GM18951 (cell line): ENCODE measurements around the gene SEMA5A.

Source experiments
- POLR2A ChIP-seq: IDR thresholded peaks from 4 replicates; pipeline ENCODE4 v1.6.1; 2011; ENCODE audit warnings: mild to moderate bottlenecking; ENCODE audit not compliant: insufficient read length, insufficient read depth; ENCODE audit errors: extremely low read depth
- in situ Hi-C: fragments of 300-500 bp; cut with MboI; formaldehyde crosslinking; loops from one replicate; pipeline ENCODE4 v1.12.0; 2022; ENCODE audit warnings: low sequenced_read_pairs, mixed read lengths, inconsistent platforms; ENCODE audit not compliant: unreplicated experiment

The SEMA5A gene

GRCh38 chr5:9467199-9468059 lies 78.4 kb downstream of the SEMA5A start:
- in situ Hi-C loops = no loop called here
- no peak for TF ChIP-seq POLR2A

GRCh38 chr5:9466697-9467096 lies 79.2 kb downstream of the SEMA5A start:
- in situ Hi-C loops = no loop called here
- no peak for TF ChIP-seq POLR2A

GRCh38 chr5:9464478-9464877 lies 81.4 kb downstream of the SEMA5A start:
- TF ChIP-seq POLR2A = no peak

GRCh38 chr5:9462109-9462508 lies 83.8 kb downstream of the SEMA5A start:
- in situ Hi-C loops = no loop called here
- no peak for TF ChIP-seq POLR2A

More at GRCh38 chr5:9464478-9464877, 81.4 kb downstream of the SEMA5A start:
- in situ Hi-C loops = no loop called here

- in situ Hi-C loops = no loop called here
- TF ChIP-seq POLR2A = no peak
Observed at GRCh38 chr5:9460885-9461645, 84.8 kb downstream of the SEMA5A start.

GRCh38 chr5:9456435-9457042 lies 89.3 kb downstream of the SEMA5A start:
- in situ Hi-C loops = no loop called here
- TF ChIP-seq POLR2A = no peak

GRCh38 chr5:9455826-9456434 lies 89.9 kb downstream of the SEMA5A start:
- no peak for TF ChIP-seq POLR2A
- in situ Hi-C loops = no loop called here

- in situ Hi-C loops = no loop called here
- TF ChIP-seq POLR2A = no peak
Observed at GRCh38 chr5:9454491-9454890, 91.4 kb downstream of the SEMA5A start.

- in situ Hi-C loops = no loop called here
- no peak for TF ChIP-seq POLR2A
Observed at GRCh38 chr5:9454012-9454481, 91.8 kb downstream of the SEMA5A start.

- in situ Hi-C loops = no loop called here
- TF ChIP-seq POLR2A = no peak
Observed at GRCh38 chr5:9453480-9454011, 92.3 kb downstream of the SEMA5A start.

- no peak for TF ChIP-seq POLR2A
- in situ Hi-C loops = no loop called here
Observed at GRCh38 chr5:9452181-9452580, 93.7 kb downstream of the SEMA5A start.

GRCh38 chr5:9451037-9451436 lies 94.8 kb downstream of the SEMA5A start:
- in situ Hi-C loops = no loop called here
- TF ChIP-seq POLR2A = no peak

- no peak for TF ChIP-seq POLR2A
- in situ Hi-C loops = no loop called here
Observed at GRCh38 chr5:9447691-9448090, 98.2 kb downstream of the SEMA5A start.
